Measurements from ENCODE around the gene ZNF385B. TPM values are rescaled to one million over a fixed set of nuclear protein-coding genes. Genes with fewer than 3 reads are reported as not detected.

ZNF385B gene
- total and polyA plus RNA-seq, 10 of the 15 experiments (the other 5 are each of a cell fraction or from before 2014, with no cell fraction given), result not detected

DNA sequence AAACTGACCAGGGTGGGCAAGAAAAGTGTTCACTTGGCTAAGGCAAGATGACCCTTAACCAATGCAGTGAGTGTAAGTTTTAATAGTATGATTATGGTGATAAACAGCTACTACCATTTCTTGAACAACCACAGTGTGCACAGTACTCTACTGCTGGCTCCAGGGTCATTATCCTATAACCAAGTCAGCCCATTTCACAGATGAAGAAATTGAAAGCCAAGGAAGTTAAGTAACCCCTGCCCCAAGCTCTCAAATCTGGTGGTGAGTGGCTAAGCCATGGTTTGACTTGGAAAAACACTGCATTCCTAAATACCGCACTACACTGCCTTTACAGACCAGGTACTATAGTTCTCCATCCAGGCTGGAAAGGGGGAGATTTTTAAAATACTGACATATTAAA, 5.7 kb downstream of the ZNF385B start:
- Histone ChIP-seq H3K27ac (ENCODE audit: control insufficient read depth, insufficient read depth) (no peak overlapping the region), H2AFZ (ENCODE audit: control insufficient read depth, low read depth, low read length) (no peak overlapping the region), H4K20me1 (ENCODE audit: control insufficient read depth, insufficient read depth) (no peaks in the 10 kb centered on the region), H3K4me1 (ENCODE audit: control insufficient read depth, insufficient read depth, low read length) (no peaks in the 10 kb centered on the region), H3K36me3 (ENCODE audit: control insufficient read depth in 2 of 2, insufficient read depth in 2 of 2, low read length in 1 of 2) (no peaks in the 10 kb centered on the region), H3K9ac (ENCODE audit: control insufficient read depth, insufficient read depth, low read length) (no peak overlapping the region), H3K27me3 (replicated peaks in 1 of 2; ENCODE audit: control insufficient read depth in 2 of 2, insufficient read depth in 2 of 2, low read length in 1 of 2) (peaks cover 2 to 7% of the 10 kb centered on the region in 2 experiments), H3K4me2 (ENCODE audit: control insufficient read depth, insufficient read depth) (no peak overlapping the region), H3K4me3 (no peak overlapping the region), H3K9me3 (replicated peaks; ENCODE audit: control insufficient read depth, insufficient read depth, low read length) (no peaks in the 10 kb centered on the region), H3K79me2 (ENCODE audit: control insufficient read depth, insufficient read depth, low read length) (no peaks in the 10 kb centered on the region)
- ChIA-PET RAD21 (ENCODE audit: unreplicated experiment) (no interaction called here), CTCF (no interaction called here), SMC1A (ENCODE audit: uncharacterized antibody, unreplicated experiment) (no interaction called here), POLR2A (no interaction called here)
- no TSS peak for BruUV-seq (replicated peaks)
- FAIRE-seq (no peak), ATAC-seq (no peak), DNase-seq (ENCODE audit: low read depth, low spot score) (no peak)
- no peak for TF ChIP-seq BCL11A (IDR thresholded peaks at IDR 0.05; ENCODE audit: low read depth, low read length)
- TF ChIP-seq NR2C1 (IDR thresholded peaks at IDR 0.05), result no peak
- no peak for TF ChIP-seq RBBP5 (conservative IDR thresholded peaks at IDR 0.05)
- TF ChIP-seq SP1 (IDR thresholded peaks at IDR 0.05; ENCODE audit: low read depth, low read length), result no peak
- TF ChIP-seq TAF1 (IDR thresholded peaks at IDR 0.05; ENCODE audit: borderline replicate concordance, low read depth, low read length), result no peak
- no peak for TF ChIP-seq KAT2A (conservative IDR thresholded peaks at IDR 0.05; ENCODE audit: control insufficient read depth, low read depth, low read length)
- TF ChIP-seq NFYA (IDR thresholded peaks at IDR 0.05; ENCODE audit: borderline replicate concordance, low read depth, low read length), result no peak
- no peak for TF ChIP-seq EED (IDR thresholded peaks at IDR 0.05; ENCODE audit: low read depth)
- no peak for TF ChIP-seq ZSCAN29 (IDR thresholded peaks at IDR 0.05)
- TF ChIP-seq GABPA (IDR thresholded peaks at IDR 0.05; ENCODE audit: low read depth), result no peak
- TF ChIP-seq STAT3 (IDR thresholded peaks at IDR 0.05; ENCODE audit: low read depth, low read length), result no peak
- in situ Hi-C loops (cut with MboI) (no loop called here), intact Hi-C loops (cut with micrococcal nuclease; ENCODE audit: unreplicated experiment) (no loop called here)
- 95% methylated on average over 1 of the region's 1 CpG for WGBS (ENCODE audit: insufficient coverage, insufficient replicate concordance, low lambda C conversion rate, missing lambda C conversion rate)

DNA sequence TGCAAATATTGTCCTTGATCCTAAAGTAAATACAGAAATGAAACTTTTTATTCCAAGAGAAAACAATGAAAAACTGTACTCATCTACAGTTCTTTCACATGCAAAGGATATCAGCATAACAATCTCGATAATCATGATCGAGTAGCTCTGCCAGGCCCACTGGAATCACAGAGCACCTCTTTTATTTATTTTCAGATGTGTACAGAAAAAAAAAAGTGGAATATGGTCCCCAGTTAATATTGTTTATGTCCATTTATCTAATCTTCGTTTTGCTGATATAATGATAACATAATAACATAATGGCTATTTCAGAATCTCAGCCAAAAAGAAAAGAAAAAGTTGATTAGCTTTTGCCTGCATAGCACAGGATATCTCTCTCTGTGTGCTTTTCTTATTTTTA, 6.5 kb downstream of the ZNF385B start:
- Histone ChIP-seq H3K27ac (ENCODE audit: control insufficient read depth, insufficient read depth) (no peak overlapping the region), H2AFZ (ENCODE audit: control insufficient read depth, low read depth, low read length) (no peak overlapping the region), H3K9me3 (replicated peaks; ENCODE audit: control insufficient read depth, insufficient read depth, low read length) (no peaks in the 10 kb centered on the region), H4K20me1 (ENCODE audit: control insufficient read depth, insufficient read depth) (no peaks in the 10 kb centered on the region), H3K4me2 (ENCODE audit: control insufficient read depth, insufficient read depth) (no peak overlapping the region), H3K9ac (ENCODE audit: control insufficient read depth, insufficient read depth, low read length) (no peak overlapping the region), H3K4me1 (ENCODE audit: control insufficient read depth, insufficient read depth, low read length) (no peaks in the 10 kb centered on the region), H3K36me3 (ENCODE audit: control insufficient read depth in 2 of 2, insufficient read depth in 2 of 2, low read length in 1 of 2) (no peaks in the 10 kb centered on the region), H3K27me3 (replicated peaks in 1 of 2; ENCODE audit: control insufficient read depth in 2 of 2, insufficient read depth in 2 of 2, low read length in 1 of 2) (peaks cover 0 to under 1% of the 10 kb centered on the region in 2 experiments; a peak in 1 of 4 replicates), H3K4me3 (no peak overlapping the region), H3K79me2 (ENCODE audit: control insufficient read depth, insufficient read depth, low read length) (no peaks in the 10 kb centered on the region)
- BruUV-seq (replicated peaks), result no TSS peak
- ChIA-PET CTCF (interaction anchor here (0.9 kb wide), 1 partner anchor 12 kb away, joined by 4 read pairs; no protein-coding TSS in a partner anchor), POLR2A (no interaction called here), SMC1A (ENCODE audit: uncharacterized antibody, unreplicated experiment) (no interaction called here), RAD21 (ENCODE audit: unreplicated experiment) (no interaction called here)
- WGBS (ENCODE audit: insufficient coverage, insufficient replicate concordance, low lambda C conversion rate, missing lambda C conversion rate), result 27% methylated on average over 3 of the region's 3 CpGs
- intact Hi-C loops (cut with micrococcal nuclease; ENCODE audit: unreplicated experiment), result no loop called here
- no peak for ATAC-seq
- in situ Hi-C loops (cut with MboI), result no loop called here
- no peak for DNase-seq (ENCODE audit: low read depth, low spot score)
- no peak for FAIRE-seq
- TF ChIP-seq SP1 (IDR thresholded peaks at IDR 0.05; ENCODE audit: low read depth, low read length) (no peak), NFIC (IDR thresholded peaks at IDR 0.05; ENCODE audit: low read depth, low read length) (no peak), SREBF2 (IDR thresholded peaks at IDR 0.05; ENCODE audit: low read length) (no peak)
- TF ChIP-seq, protein P1, sequence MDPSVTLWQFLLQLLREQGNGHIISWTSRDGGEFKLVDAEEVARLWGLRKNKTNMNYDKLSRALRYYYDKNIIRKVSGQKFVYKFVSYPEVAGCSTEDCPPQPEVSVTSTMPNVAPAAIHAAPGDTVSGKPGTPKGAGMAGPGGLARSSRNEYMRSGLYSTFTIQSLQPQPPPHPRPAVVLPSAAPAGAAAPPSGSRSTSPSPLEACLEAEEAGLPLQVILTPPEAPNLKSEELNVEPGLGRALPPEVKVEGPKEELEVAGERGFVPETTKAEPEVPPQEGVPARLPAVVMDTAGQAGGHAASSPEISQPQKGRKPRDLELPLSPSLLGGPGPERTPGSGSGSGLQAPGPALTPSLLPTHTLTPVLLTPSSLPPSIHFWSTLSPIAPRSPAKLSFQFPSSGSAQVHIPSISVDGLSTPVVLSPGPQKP (IDR thresholded peaks at IDR 0.05; ENCODE audit: low read depth, low read length), result no peak
- TF ChIP-seq, protein P2, sequence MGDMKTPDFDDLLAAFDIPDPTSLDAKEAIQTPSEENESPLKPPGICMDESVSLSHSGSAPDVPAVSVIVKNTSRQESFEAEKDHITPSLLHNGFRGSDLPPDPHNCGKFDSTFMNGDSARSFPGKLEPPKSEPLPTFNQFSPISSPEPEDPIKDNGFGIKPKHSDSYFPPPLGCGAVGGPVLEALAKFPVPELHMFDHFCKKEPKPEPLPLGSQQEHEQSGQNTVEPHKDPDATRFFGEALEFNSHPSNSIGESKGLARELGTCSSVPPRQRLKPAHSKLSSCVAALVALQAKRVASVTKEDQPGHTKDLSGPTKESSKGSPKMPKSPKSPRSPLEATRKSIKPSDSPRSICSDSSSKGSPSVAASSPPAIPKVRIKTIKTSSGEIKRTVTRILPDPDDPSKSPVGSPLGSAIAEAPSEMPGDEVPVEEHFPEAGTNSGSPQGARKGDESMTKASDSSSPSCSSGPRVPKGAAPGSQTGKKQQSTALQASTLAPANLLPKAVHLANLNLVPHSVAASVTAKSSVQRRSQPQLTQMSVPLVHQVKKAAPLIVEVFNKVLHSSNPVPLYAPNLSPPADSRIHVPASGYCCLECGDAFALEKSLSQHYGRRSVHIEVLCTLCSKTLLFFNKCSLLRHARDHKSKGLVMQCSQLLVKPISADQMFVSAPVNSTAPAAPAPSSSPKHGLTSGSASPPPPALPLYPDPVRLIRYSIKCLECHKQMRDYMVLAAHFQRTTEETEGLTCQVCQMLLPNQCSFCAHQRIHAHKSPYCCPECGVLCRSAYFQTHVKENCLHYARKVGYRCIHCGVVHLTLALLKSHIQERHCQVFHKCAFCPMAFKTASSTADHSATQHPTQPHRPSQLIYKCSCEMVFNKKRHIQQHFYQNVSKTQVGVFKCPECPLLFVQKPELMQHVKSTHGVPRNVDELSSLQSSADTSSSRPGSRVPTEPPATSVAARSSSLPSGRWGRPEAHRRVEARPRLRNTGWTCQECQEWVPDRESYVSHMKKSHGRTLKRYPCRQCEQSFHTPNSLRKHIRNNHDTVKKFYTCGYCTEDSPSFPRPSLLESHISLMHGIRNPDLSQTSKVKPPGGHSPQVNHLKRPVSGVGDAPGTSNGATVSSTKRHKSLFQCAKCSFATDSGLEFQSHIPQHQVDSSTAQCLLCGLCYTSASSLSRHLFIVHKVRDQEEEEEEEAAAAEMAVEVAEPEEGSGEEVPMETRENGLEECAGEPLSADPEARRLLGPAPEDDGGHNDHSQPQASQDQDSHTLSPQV (IDR thresholded peaks at IDR 0.05), result no peak
